ENCODE measurements around the gene AGBL4.

The AGBL4 gene

DNA sequence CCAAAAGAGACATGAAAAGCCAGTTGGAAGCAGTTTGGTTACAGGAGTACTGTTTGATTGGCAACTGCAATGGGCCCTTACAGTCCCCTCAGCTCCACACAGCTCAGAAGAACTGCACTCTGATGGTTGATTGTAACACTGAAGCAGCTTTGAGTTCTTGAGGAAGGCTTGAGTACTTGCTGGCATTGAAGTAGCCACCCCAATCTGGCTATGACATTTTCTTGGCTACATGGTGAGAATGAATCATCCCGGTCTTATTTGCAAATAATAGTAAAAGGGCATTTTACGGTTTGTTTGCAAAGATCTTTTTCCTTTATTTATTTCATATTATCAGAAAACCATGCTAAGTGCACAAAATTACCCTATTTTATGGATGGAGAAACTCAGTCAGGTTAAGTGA is 1087.3 kb downstream of the AGBL4 start:
- DNase-seq (ENCODE audit: extremely low read depth, low read depth) = no peak
- TF ChIP-seq CTCF (IDR thresholded peaks at IDR 0.05; ENCODE audit: low read depth, low read length) = no peak

DNA sequence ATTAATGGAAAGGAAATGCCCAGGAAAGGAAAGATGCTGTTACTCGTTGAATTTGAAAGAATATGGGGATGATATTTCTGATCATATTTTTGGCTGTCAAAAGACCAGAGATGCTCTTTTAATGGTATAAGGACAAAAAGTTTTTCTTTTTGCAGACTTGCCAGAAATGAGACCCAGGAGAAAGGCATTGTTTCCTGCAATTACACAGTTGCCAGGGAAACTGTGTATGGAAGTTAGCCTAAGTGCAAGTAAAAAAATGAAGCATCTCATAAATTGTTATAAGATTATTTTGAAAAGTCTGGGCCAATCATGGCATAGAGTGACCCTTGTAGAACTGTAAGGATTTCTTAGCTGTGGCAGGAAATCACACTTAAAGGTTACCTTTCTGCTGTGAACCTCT is 1091.4 kb downstream of the AGBL4 start:
- no peak for TF ChIP-seq CTCF (IDR thresholded peaks at IDR 0.05; ENCODE audit: low read depth, low read length)
- DNase-seq (ENCODE audit: extremely low read depth, low read depth) = no peak

GRCh38 chr1:48931506-48932192 is 1092.1 kb downstream of the AGBL4 start:
- TF ChIP-seq CTCF (IDR thresholded peaks at IDR 0.05; ENCODE audit: low read depth, low read length) = no peak
- no peak for DNase-seq (ENCODE audit: extremely low read depth, low read depth)

DNA sequence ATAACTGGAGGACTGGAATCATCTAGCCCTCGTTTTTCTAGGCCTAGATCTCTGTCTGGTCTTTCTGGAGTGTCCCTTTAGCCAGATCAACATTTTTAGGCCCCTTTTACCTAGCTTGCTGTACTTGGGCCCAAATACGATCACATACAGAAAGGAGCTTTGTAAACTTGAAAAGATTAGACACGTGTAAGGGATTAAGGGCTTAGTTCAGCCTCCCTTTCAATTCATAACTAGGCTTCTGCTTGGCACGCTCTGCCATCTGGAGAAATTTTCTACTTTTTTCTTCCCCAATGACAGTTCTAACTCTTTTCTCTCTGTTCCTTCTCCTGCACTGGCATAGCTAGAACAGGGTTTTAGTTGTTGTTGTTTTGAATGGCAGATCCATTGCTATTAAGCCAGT is 1093.7 kb downstream of the AGBL4 start:
- DNase-seq (ENCODE audit: extremely low read depth, low read depth) = no peak
- no peak for TF ChIP-seq CTCF (IDR thresholded peaks at IDR 0.05; ENCODE audit: low read depth, low read length)

- no peak for TF ChIP-seq CTCF (IDR thresholded peaks at IDR 0.05; ENCODE audit: low read depth, low read length)
- DNase-seq (ENCODE audit: extremely low read depth, low read depth) = no peak
Observed at GRCh38 chr1:48924099-48924498, 1099.7 kb downstream of the AGBL4 start.

DNA sequence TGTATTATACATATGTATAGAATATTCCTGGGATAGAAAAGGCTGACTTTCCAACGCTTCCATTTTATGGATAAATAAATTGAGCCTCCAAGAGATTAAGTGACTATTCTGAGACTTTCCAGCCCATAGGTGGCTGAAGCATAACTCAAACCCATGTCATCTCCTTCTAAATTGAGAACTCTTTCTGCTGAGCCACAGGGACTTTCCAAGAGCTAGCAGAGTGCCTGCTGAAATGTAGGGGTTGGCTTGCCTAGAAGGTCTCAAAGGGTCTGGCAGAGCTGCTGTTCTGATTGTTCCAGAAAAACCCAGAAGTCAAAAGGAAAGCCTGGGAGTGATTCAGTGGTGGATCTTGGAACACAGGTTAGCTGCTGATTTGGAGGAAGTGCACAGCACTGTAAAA is 1100.6 kb downstream of the AGBL4 start:
- no peak for DNase-seq (ENCODE audit: extremely low read depth, low read depth)
- TF ChIP-seq CTCF (IDR thresholded peaks at IDR 0.05; ENCODE audit: low read depth, low read length) = no peak

- DNase-seq (ENCODE audit: extremely low read depth, low read depth) = no peak
- TF ChIP-seq CTCF (IDR thresholded peaks at IDR 0.05; ENCODE audit: low read depth, low read length) = no peak
Observed at GRCh38 chr1:48920851-48921250, 1102.9 kb downstream of the AGBL4 start.

All from AG09319 (cell line).